Common myeloid progenitor, CD34-positive (primary cell): ENCODE data around the gene AK2.
A peak's percentile ranks its signal among the peaks of the same experiment; 100 is the strongest.
"Not testable (repeated sequence)": the region's sequence is repeated elsewhere in the genome, so short reads cannot be mapped to it uniquely, and the experiment has no call there.

Source experiments
- CTCF ChIA-PET: fragments of 350-600 bp; sonication (Branson Sonifier 250); formaldehyde crosslinking; loops from one replicate; lab custom pipeline; 2021; ENCODE audit warnings: antibody characterized with exemption; lab: Charles Lee
- POLR2A ChIA-PET: fragments of 350-600 bp; sonication (Branson Sonifier 250); formaldehyde crosslinking; loops from one replicate; lab custom pipeline; 2021; ENCODE audit warnings: antibody characterized with exemption; lab: Charles Lee
- DNase-seq, 3 donors: peaks; one replicate each; pipeline versions ENCODE4 v3.0.0 to v3.0.0-alpha.2; 2013
- H3K27ac ChIP-seq, 2 experiments: 1 replicate in 1 of 2; 2 replicates in 1 of 2; pipeline ENCODE4 v1.7.0; 2013; ENCODE audit warnings: inconsistent platforms in 2 of 2, low read length in 2 of 2, mild to moderate bottlenecking in 2 of 2, low read depth in 1 of 2, moderate library complexity in 1 of 2; ENCODE audit not compliant: severe bottlenecking in 2 of 2, insufficient read depth in 1 of 2, poor library complexity in 1 of 2
- H3K27me3 ChIP-seq, 5 experiments: replicated peaks in 2 of 5; 1 replicate in 3 of 5; 2 replicates in 2 of 5; pipeline versions ENCODE4 v1.6.1 to v1.7.0; 2013; ENCODE audit warnings: low read length in 4 of 5, mild to moderate bottlenecking in 2 of 5, moderate library complexity in 2 of 5, inconsistent platforms in 1 of 5; ENCODE audit not compliant: insufficient read depth in 5 of 5, control insufficient read depth in 4 of 5
- H3K36me3 ChIP-seq, 4 experiments: 1 replicate in 2 of 4; 2 replicates in 2 of 4; pipeline versions ENCODE4 v1.6.1 to v1.7.0; 2013; ENCODE audit warnings: low read length in 3 of 4, control low read depth in 1 of 4, mild to moderate bottlenecking in 1 of 4; ENCODE audit not compliant: control insufficient read depth in 4 of 4, insufficient read depth in 4 of 4
- H3K4me1 ChIP-seq, 4 experiments: 1 replicate in 3 of 4; 2 replicates in 1 of 4; pipeline versions ENCODE4 v1.6.1 to v1.7.1; 2013; ENCODE audit warnings: low read length in 3 of 4, mild to moderate bottlenecking in 3 of 4, control low read depth in 1 of 4, inconsistent platforms in 1 of 4, moderate library complexity in 1 of 4; ENCODE audit not compliant: control insufficient read depth in 4 of 4, insufficient read depth in 4 of 4; ENCODE audit errors: control extremely low read depth in 1 of 4
- H3K4me3 ChIP-seq, 7 experiments: 1 replicate in 4 of 7; 2 replicates in 3 of 7; pipeline versions ENCODE4 v1.5.1 to v1.7.0; 2013; ENCODE audit warnings: mild to moderate bottlenecking in 7 of 7, low read length in 6 of 7, moderate library complexity in 6 of 7, inconsistent platforms in 2 of 7, low read depth in 2 of 7, control low read depth in 1 of 7; ENCODE audit not compliant: insufficient read depth in 4 of 7, control insufficient read depth in 1 of 7; ENCODE audit errors: extremely low read depth in 1 of 7
- H3K9me3 ChIP-seq, 5 experiments: 1 replicate in 4 of 5; 2 replicates in 1 of 5; pipeline versions ENCODE4 v1.6.1 to v1.7.1; 2013; ENCODE audit warnings: low read length in 4 of 5, mild to moderate bottlenecking in 2 of 5, inconsistent platforms in 1 of 5, low read depth in 1 of 5, moderate library complexity in 1 of 5; ENCODE audit not compliant: control insufficient read depth in 4 of 5, insufficient read depth in 2 of 5; ENCODE audit errors: control extremely low read depth in 1 of 5
- WGBS: methylation state at CpG from one replicate; pipeline ENCODE4 v1.1.5; 2013; ENCODE audit not compliant: insufficient coverage; 5-methylcytosine and 5-hydroxymethylcytosine counted together

The AK2 gene

GRCh38 chr1:33080373-33080772 is 43.7 kb upstream of the AK2 start:
- ChIA-PET POLR2A (interaction anchor here (0.6 to 1.2 kb wide), 3 partner anchors 9 to 576 kb away, joined by 3 to 4 read pairs (median 3); no protein-coding TSS in a partner anchor), CTCF (interaction anchor here (1.2 to 6.8 kb wide), 2 partner anchors 15 to 188 kb away, joined by 3 to 44 read pairs; no protein-coding TSS in a partner anchor)
- 92% methylated on average over 4 of the region's 6 CpGs for WGBS
- Histone ChIP-seq H3K4me1 (peaks cover 0 to 19% (median 17%) of the 10 kb centered on the region in 4 experiments), H3K4me3 (peak overlapping the region; percentile 17 to 86 (median 65)), H3K36me3 (no peaks in the 10 kb centered on the region), H3K9me3 (no peaks in the 10 kb centered on the region), H3K27ac (no peak overlapping the region), H3K27me3 (peaks cover 0 to 37% (median 19%) of the 10 kb centered on the region in 5 experiments)
- DNase-seq, result no peak

DNA sequence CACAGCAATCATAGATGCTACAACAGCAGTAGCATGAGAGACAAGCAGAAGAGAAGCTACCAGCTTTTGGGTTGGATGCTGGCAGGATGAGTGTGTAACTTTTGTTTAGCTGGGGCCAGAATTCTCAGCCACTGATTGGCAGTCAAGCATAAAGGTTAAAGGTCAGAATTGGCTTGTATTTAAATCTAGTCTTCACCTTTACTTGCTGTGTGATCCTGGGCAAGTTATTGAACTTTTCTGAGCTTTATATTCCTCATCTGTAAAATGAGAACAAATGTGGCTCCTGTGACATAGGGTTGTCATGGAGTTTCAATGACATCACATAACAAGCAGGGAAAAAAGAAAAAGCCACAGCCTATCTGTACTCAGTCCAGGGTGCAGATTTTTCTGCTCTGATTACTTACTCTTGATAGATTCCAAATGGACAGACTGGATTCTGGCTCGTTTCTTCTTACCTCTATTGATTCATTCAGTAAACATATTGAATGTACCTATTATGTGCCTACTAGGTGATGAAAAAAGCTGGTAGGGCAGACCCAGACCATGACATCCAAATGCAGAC is 41.4 kb upstream of the AK2 start:
- POLR2A ChIA-PET, result interaction anchor here (0.6 kb wide), 1 partner anchor 159 kb away, joined by 3 read pairs; no protein-coding TSS in a partner anchor
- Histone ChIP-seq H3K9me3 (no peaks in the 10 kb centered on the region), H3K4me3 (no peak overlapping the region), H3K27me3 (peaks cover 0 to 22% (median 10%) of the 10 kb centered on the region in 5 experiments), H3K4me1 (peaks cover 0 to 19% (median 17%) of the 10 kb centered on the region in 4 experiments), H3K27ac (no peak overlapping the region), H3K36me3 (no peaks in the 10 kb centered on the region)
- WGBS, result no CpG with 5 or more reads among the region's 1 CpG
- CTCF ChIA-PET, result interaction anchor here (1.5 to 2.1 kb wide), 2 partner anchors 15 to 23 kb away, joined by 6 to 9 read pairs; no protein-coding TSS in a partner anchor
- DNase-seq, result no peak

DNA sequence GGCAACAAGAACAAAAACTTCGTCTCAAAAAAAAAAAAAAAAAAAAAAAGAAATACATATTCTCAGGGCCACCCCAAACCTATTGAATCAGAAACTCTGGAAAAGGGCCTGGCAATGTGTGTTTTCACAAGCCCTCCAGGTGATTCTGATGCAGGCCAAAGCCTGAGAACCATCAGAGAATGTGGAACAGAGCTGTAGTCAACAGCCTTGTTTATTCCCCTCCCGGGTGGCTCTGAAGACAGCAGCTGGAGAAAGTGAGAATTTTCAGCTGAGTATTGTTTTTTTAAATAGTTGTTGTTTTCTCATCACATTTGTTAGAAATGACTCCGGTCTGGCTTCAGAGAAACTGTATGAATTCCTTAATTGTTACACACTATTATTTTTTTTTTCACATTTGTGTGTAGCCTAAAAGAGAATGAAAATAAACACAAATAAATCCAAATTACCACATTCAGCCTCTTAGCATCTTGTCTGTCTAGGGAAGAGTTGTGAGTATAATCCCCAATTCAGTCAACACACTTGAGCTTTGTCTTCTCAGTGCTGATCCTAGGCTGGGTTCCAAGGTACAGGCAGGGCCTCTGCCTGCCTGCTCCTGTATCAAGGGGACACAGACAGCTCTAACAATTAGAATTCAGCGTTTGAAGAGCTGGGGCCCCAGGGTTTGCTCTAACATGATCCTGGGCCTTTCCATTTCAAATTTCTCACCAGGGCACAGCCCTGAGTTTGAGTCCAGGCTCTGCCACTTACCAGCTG is 37.7 kb upstream of the AK2 start:
- H3K27me3 ChIP-seq, result no peaks in the 10 kb centered on the region
- no peaks in the 10 kb centered on the region for H3K9me3 ChIP-seq
- H3K4me3 ChIP-seq, result no peak overlapping the region
- 65% methylated on average over 2 of the region's 4 CpGs for WGBS
- no peak for DNase-seq
- POLR2A ChIA-PET, result interaction anchor here (0.6 to 0.7 kb wide), 2 partner anchors 29 to 42 kb away, joined by 3 to 4 read pairs; no protein-coding TSS in a partner anchor
- no peak overlapping the region for H3K27ac ChIP-seq
- peaks cover 0 to 5% (median 2%) of the 10 kb centered on the region in 4 experiments for H3K4me1 ChIP-seq
- no peaks in the 10 kb centered on the region for H3K36me3 ChIP-seq
- CTCF ChIA-PET, result interaction anchor here (0.6 to 1.3 kb wide), 3 partner anchors 12 to 43 kb away, joined by 3 to 4 read pairs (median 3); no protein-coding TSS in a partner anchor

DNA sequence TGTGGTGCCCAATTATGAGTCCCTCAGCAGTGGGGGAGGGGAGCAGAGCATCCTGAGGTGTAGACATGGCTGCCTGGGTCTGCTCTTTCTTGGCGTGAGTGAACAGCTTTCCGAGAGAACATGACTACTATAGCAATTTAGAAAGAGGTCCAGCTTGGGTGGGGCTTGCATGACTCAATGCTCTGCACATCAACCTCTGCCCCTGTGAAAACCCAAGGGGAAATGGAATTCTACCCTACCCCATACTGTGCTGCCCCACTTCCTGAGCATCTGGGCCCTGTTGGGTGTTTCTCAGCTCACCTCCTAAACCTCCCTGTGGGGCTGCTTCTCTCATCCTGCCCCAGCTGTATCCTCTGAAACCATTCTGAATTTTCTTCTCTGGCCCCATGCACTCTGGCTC is 36.0 kb upstream of the AK2 start:
- POLR2A ChIA-PET, result no interaction called here
- DNase-seq, result peak in 2 of 3 donors; percentile 28 to 40
- CTCF ChIA-PET, result no interaction called here
- Histone ChIP-seq H3K9me3 (no peaks in the 10 kb centered on the region), H3K4me3 (no peak overlapping the region), H3K36me3 (no peaks in the 10 kb centered on the region), H3K27ac (no peak overlapping the region), H3K4me1 (peaks cover 0 to 5% (median 2%) of the 10 kb centered on the region in 4 experiments), H3K27me3 (no peaks in the 10 kb centered on the region)
- no CpG with 5 or more reads among the region's 2 CpGs for whole genome bisulfite sequencing

DNA sequence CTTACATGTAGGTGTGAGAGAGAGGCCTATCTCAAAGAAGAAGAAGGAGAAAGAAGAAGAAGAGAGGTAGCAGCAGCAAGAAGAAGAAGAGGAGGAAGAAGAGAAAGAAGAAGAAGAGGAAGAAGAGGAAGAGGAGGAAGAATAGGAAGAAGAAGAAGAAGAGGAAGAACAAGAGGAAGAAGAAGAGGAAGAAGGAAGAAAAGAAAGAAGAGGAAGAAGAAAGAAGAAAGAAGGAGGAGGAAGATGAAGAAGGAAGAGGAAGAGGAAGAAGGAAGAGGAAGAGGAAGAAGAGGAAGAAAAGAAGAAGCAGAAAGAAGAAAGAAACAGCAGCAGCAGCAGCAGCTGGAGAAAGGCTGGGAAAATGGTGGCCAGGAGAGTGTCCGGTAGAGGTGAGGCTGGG is 33.9 kb upstream of the AK2 start:
- Histone ChIP-seq H3K4me3 (no peak overlapping the region), H3K9me3 (peaks cover 0 to 7% (median 4%) of the 10 kb centered on the region in 5 experiments), H3K27ac (no peak overlapping the region), H3K36me3 (no peaks in the 10 kb centered on the region), H3K27me3 (no peaks in the 10 kb centered on the region), H3K4me1 (peaks cover 0 to 5% (median 2%) of the 10 kb centered on the region in 4 experiments)
- WGBS, result 100% methylated on average over 1 of the region's 1 CpG
- DNase-seq, result no peak
- POLR2A ChIA-PET, result interaction anchor here (1.1 kb wide), 1 partner anchor 9 kb away, joined by 3 read pairs; no protein-coding TSS in a partner anchor
- CTCF ChIA-PET, result interaction anchor here (1.2 to 2.4 kb wide), 2 partner anchors 12 to 16 kb away, joined by 3 to 7 read pairs; no protein-coding TSS in a partner anchor

- CTCF ChIA-PET, POLR2A ChIA-PET, H3K27ac ChIP-seq, H3K36me3 ChIP-seq, H3K27me3 ChIP-seq, H3K4me1 ChIP-seq, DNase-seq, H3K4me3 ChIP-seq: not testable (repeated sequence)
- 33% methylated on average over 1 of the region's 2 CpGs for WGBS
- peaks cover 1 to 29% (median 15%) of the 10 kb centered on the region in 5 experiments for H3K9me3 ChIP-seq
Observed at GRCh38 chr1:33068108-33068507, 31.4 kb upstream of the AK2 start.
